GM12892 (cell line): Measurements from ENCODE around the gene UBE3D.
"Not testable (repeated sequence)": the region's sequence is repeated elsewhere in the genome, so short reads cannot be mapped to it uniquely, and the experiment has no call there.

ENCODE experiments used
- DNase-seq: peaks from one replicate; pipeline ENCODE4 v3.0.0; 2011; ENCODE audit not compliant: insufficient read length
- FAIRE-seq: peaks from 2 replicates; lab custom pipeline; 2011; peaks lifted over from hg19 to GRCh38; lab: Jason Lieb, UNC
- POLR2A ChIP-seq: IDR thresholded peaks from 2 replicates; pipeline ENCODE4 v1.6.1; 2011; ENCODE audit warnings: low read depth, low read length, control low read depth
- POLR2AphosphoS5 ChIP-seq: IDR thresholded peaks from 2 replicates; pipeline ENCODE4 v1.6.1; 2011; ENCODE audit warnings: low read depth, low read length, control low read depth
- TAF1 ChIP-seq: IDR thresholded peaks from 2 replicates; pipeline ENCODE4 v1.6.1; 2011; ENCODE audit warnings: low read depth, mild to moderate bottlenecking, control low read depth, low read length, borderline replicate concordance

UBE3D gene

GRCh38 chr6:83051377-83052172, 14.1 kb downstream of the UBE3D start:
- FAIRE-seq (no peak), DNase-seq (no peak)
- TF ChIP-seq POLR2A (no peak), TAF1 (no peak), POLR2AphosphoS5 (no peak)

- TF ChIP-seq POLR2A: no peak
- TF ChIP-seq TAF1: no peak
- TF ChIP-seq POLR2AphosphoS5: no peak
- FAIRE-seq (no peak), DNase-seq (no peak)
Measured at GRCh38 chr6:83047065-83047754, 18.4 kb downstream of the UBE3D start.

- DNase-seq: no peak
- TF ChIP-seq TAF1: no peak
- TF ChIP-seq POLR2AphosphoS5: no peak
- TF ChIP-seq POLR2A: no peak
- FAIRE-seq: no peak
Measured at GRCh38 chr6:83044091-83044768, 21.4 kb downstream of the UBE3D start.

GRCh38 chr6:83042467-83043053, 23.1 kb downstream of the UBE3D start:
- FAIRE-seq (no peak), DNase-seq (no peak)
- TF ChIP-seq POLR2AphosphoS5: no peak
- TF ChIP-seq TAF1: no peak
- no peak for TF ChIP-seq POLR2A

- no peak for TF ChIP-seq POLR2AphosphoS5
- no peak for TF ChIP-seq POLR2A
- TF ChIP-seq TAF1: no peak
- FAIRE-seq: no peak
- DNase-seq: no peak
Measured at GRCh38 chr6:83038246-83038645, 27.4 kb downstream of the UBE3D start.

- DNase-seq: no peak
- TF ChIP-seq POLR2AphosphoS5 (no peak), POLR2A (no peak), TAF1 (no peak)
- FAIRE-seq: no peak
Measured at GRCh38 chr6:83031689-83032088, 34.0 kb downstream of the UBE3D start.

GRCh38 chr6:83019741-83020140, 45.9 kb downstream of the UBE3D start:
- FAIRE-seq: no peak
- TF ChIP-seq POLR2AphosphoS5: no peak
- no peak for TF ChIP-seq TAF1
- TF ChIP-seq POLR2A: no peak
- no peak for DNase-seq

- FAIRE-seq, DNase-seq: not testable (repeated sequence)
Measured at GRCh38 chr6:83011131-83011530, 54.5 kb downstream of the UBE3D start.

- FAIRE-seq (no peak), DNase-seq (no peak)
- TF ChIP-seq POLR2A (no peak), TAF1 (no peak), POLR2AphosphoS5 (no peak)
Measured at GRCh38 chr6:83008626-83009025, 57.0 kb downstream of the UBE3D start.

GRCh38 chr6:83006270-83006905, 59.3 kb downstream of the UBE3D start:
- DNase-seq (no peak), FAIRE-seq (no peak)
- TF ChIP-seq POLR2A: no peak
- TF ChIP-seq TAF1: no peak
- TF ChIP-seq POLR2AphosphoS5: no peak

GRCh38 chr6:82996156-82996555, 69.5 kb downstream of the UBE3D start:
- TF ChIP-seq TAF1: no peak
- TF ChIP-seq POLR2AphosphoS5: no peak
- no peak for TF ChIP-seq POLR2A
- no peak for DNase-seq
- FAIRE-seq: no peak

GRCh38 chr6:82995066-82995465, 70.6 kb downstream of the UBE3D start:
- TF ChIP-seq POLR2A (no peak), TAF1 (no peak), POLR2AphosphoS5 (no peak)
- FAIRE-seq: no peak
- no peak for DNase-seq
